Neural cell (in vitro differentiated cells): ENCODE measurements around the gene STARD13. TPM values are rescaled to one million over a fixed set of nuclear protein-coding genes. Genes with fewer than 3 reads are reported as not detected.

ENCODE experiments used
- H2AFZ ChIP-seq: fragments of 200-600, 300-800 bp; sonication (generic), shearing (Covaris generic); 2 replicates; pipeline ENCODE4 v1.6.0; 2014; ENCODE audit warnings: low read depth, mild to moderate bottlenecking, antibody characterized with exemption, low read length, moderate library complexity
- H3F3A ChIP-seq: fragments of 200-600 bp; shearing (Covaris generic); 2 replicates; pipeline ENCODE4 v1.6.1; 2016; ENCODE audit warnings: mild to moderate bottlenecking, moderate library complexity, mixed read lengths, antibody characterized with exemption, low read length; ENCODE audit not compliant: insufficient read depth, poor library complexity, severe bottlenecking
- H3K27ac ChIP-seq: fragments of 200-600, 300-800 bp; sonication (generic), shearing (Covaris generic); 2 replicates; pipeline ENCODE4 v1.5.1; 2014; ENCODE audit warnings: mild to moderate bottlenecking, low read length, moderate library complexity
- H3K27me3 ChIP-seq: fragments of 300-800, 200-600 bp; sonication (generic), shearing (Covaris generic); 2 replicates; pipeline ENCODE4 v1.6.0; 2014; ENCODE audit warnings: mild to moderate bottlenecking, low read depth, low read length, moderate library complexity; ENCODE audit not compliant: insufficient read depth
- H3K36me3 ChIP-seq: fragments of 300-800, 200-600 bp; sonication (generic), shearing (Covaris generic); 2 replicates; pipeline ENCODE4 v1.5.1; 2014; ENCODE audit warnings: mild to moderate bottlenecking, antibody characterized with exemption, low read length, moderate library complexity; ENCODE audit not compliant: insufficient read depth
- H3K4me2 ChIP-seq: fragments of 300-800, 200-600 bp; sonication (generic), shearing (Covaris generic); 2 replicates; pipeline ENCODE4 v1.6.0; 2014; ENCODE audit warnings: mild to moderate bottlenecking, low read length
- H3K4me3 ChIP-seq: fragments of 300-800, 200-600 bp; sonication (generic), shearing (Covaris generic); 2 replicates; pipeline ENCODE4 v1.5.1; 2014; ENCODE audit warnings: mild to moderate bottlenecking, low read length, moderate library complexity
- H3K79me2 ChIP-seq: fragments of 200-600 bp; shearing (Covaris generic); replicated peaks from 2 replicates; pipeline ENCODE4 v1.6.0; 2014; ENCODE audit warnings: mild to moderate bottlenecking, low read length, moderate library complexity; ENCODE audit not compliant: insufficient read depth
- H3K9ac ChIP-seq: fragments of 300-800, 200-600 bp; sonication (generic), shearing (Covaris generic); 2 replicates; pipeline ENCODE4 v1.6.1; 2016; ENCODE audit warnings: mild to moderate bottlenecking, low read length, mixed read lengths
- H3K9me2 ChIP-seq: fragments of 200-600 bp; shearing (Covaris generic); 2 replicates; pipeline ENCODE4 v1.6.1; 2016; ENCODE audit warnings: mild to moderate bottlenecking, low read length, mixed read lengths; ENCODE audit not compliant: insufficient read depth
- H3K9me3 ChIP-seq: fragments of 200-600, 300-800 bp; sonication (generic), shearing (Covaris generic); 2 replicates; pipeline ENCODE4 v1.6.1; 2016; ENCODE audit warnings: mild to moderate bottlenecking, mixed run types, low read length, moderate library complexity, mixed read lengths
- H4K20me1 ChIP-seq: fragments of 200-600 bp; shearing (Covaris generic); 2 replicates; pipeline ENCODE4 v1.6.1; 2016; ENCODE audit warnings: mild to moderate bottlenecking, mixed run types; ENCODE audit not compliant: insufficient read depth
- CTCF ChIP-seq: fragments of 450-650 bp; IDR thresholded peaks from 2 replicates; pipeline ENCODE4 v1.5.1; 2014; ENCODE audit warnings: antibody characterized with exemption, mild to moderate bottlenecking, moderate library complexity; ENCODE audit not compliant: poor library complexity, severe bottlenecking
- EP300 ChIP-seq: fragments of 450-650 bp; conservative IDR thresholded peaks from 2 replicates; pipeline ENCODE4 v1.6.1; 2014; ENCODE audit warnings: antibody characterized with exemption, mild to moderate bottlenecking, moderate library complexity; ENCODE audit not compliant: poor library complexity, severe bottlenecking
- EZH2 ChIP-seq: fragments of 200-600, 300-800 bp; shearing (Covaris generic), sonication (generic); IDR thresholded peaks from 2 replicates; pipeline ENCODE4 v1.6.1; 2014; ENCODE audit warnings: antibody characterized with exemption, low read length, borderline replicate concordance, mild to moderate bottlenecking; ENCODE audit not compliant: insufficient read depth, poor library complexity, severe bottlenecking
- MXI1 ChIP-seq: fragments of 450-650 bp; conservative IDR thresholded peaks from 2 replicates; pipeline ENCODE4 v1.6.1; 2014; ENCODE audit warnings: antibody characterized with exemption, mild to moderate bottlenecking; ENCODE audit not compliant: poor library complexity, severe bottlenecking
- POLR2AphosphoS5 ChIP-seq: IDR thresholded peaks from 2 replicates; pipeline ENCODE4 v1.6.1; 2012
- RAD21 ChIP-seq: fragments of 450-650 bp; conservative IDR thresholded peaks from 2 replicates; pipeline ENCODE4 v1.6.1; 2014; ENCODE audit warnings: antibody characterized with exemption, mild to moderate bottlenecking, moderate library complexity
- REST ChIP-seq: IDR thresholded peaks from 2 replicates; pipeline ENCODE4 v1.6.1; 2012; ENCODE audit warnings: borderline replicate concordance
- SMC3 ChIP-seq: fragments of 450-650 bp; conservative IDR thresholded peaks from 2 replicates; pipeline ENCODE4 v1.6.1; 2014; ENCODE audit warnings: antibody characterized with exemption, mild to moderate bottlenecking, moderate library complexity; ENCODE audit not compliant: poor library complexity
- TAF1 ChIP-seq: IDR thresholded peaks from 2 replicates; pipeline ENCODE4 v1.6.1; 2012; ENCODE audit warnings: low read depth
- polyA plus RNA-seq: library from polyadenylated mRNA; depleted of rRNA; stranded (reverse); fragments of >200 nt; gene quantifications from 2 replicates; pipeline ENCODE4 v1.2.3, GENCODE V29; 2014

STARD13 gene
- polyA plus RNA-seq, 1 donor from 2014 or later = 0.05 TPM

- Histone ChIP-seq H3K9ac (no peak overlapping the region), H3K79me2 (no peaks in the 10 kb centered on the region), H3K27ac (no peak overlapping the region), H3K4me3 (no peak overlapping the region), H3K4me2 (no peak overlapping the region), H3F3A (no peaks in the 10 kb centered on the region), H3K9me3 (no peaks in the 10 kb centered on the region), H3K36me3 (no peaks in the 10 kb centered on the region), H2AFZ (no peak overlapping the region), H3K9me2 (no peaks in the 10 kb centered on the region), H4K20me1 (no peaks in the 10 kb centered on the region), H3K27me3 (no peaks in the 10 kb centered on the region)
- TF ChIP-seq TAF1 (no peak), CTCF (no peak), EP300 (no peak), SMC3 (no peak), REST (no peak), MXI1 (no peak), POLR2AphosphoS5 (no peak), EZH2 (no peak), RAD21 (no peak)
Measured at GRCh38 chr13:33103457-33103856, 182.1 kb downstream of the STARD13 start.

GRCh38 chr13:33101835-33102234, 183.7 kb downstream of the STARD13 start:
- H3K27me3 ChIP-seq = no peaks in the 10 kb centered on the region
- H3K36me3 ChIP-seq = no peaks in the 10 kb centered on the region
- TF ChIP-seq POLR2AphosphoS5 = no peak
- TF ChIP-seq SMC3 = no peak
- TF ChIP-seq EP300 = no peak
- no peak for TF ChIP-seq CTCF
- no peak for TF ChIP-seq EZH2
- no peak for TF ChIP-seq RAD21
- TF ChIP-seq REST = no peak
- TF ChIP-seq TAF1 = no peak
- TF ChIP-seq MXI1 = no peak
- H3F3A ChIP-seq = no peaks in the 10 kb centered on the region
- no peak overlapping the region for H2AFZ ChIP-seq
- H3K4me2 ChIP-seq = no peak overlapping the region
- no peak overlapping the region for H3K9ac ChIP-seq
- no peaks in the 10 kb centered on the region for H3K79me2 ChIP-seq
- no peaks in the 10 kb centered on the region for H3K9me2 ChIP-seq
- H4K20me1 ChIP-seq = no peaks in the 10 kb centered on the region
- no peak overlapping the region for H3K4me3 ChIP-seq
- H3K9me3 ChIP-seq = no peaks in the 10 kb centered on the region
- H3K27ac ChIP-seq = no peak overlapping the region
